Heart left ventricle (tissue), 13 donors: ENCODE measurements around the gene OR4F6.

ENCODE experiments used
- CTCF ChIP-seq, 12 donors: fragments of 200-600 bp; sonication (generic) in 4 of 12; IDR thresholded peaks; one replicate each; pipeline versions ENCODE4 v1.5.0 to v1.8.0; 2018 to 2022; ENCODE audit warnings: antibody characterized with exemption in 12 of 12, mild to moderate bottlenecking in 5 of 12
- POLR2A ChIP-seq, 2 donors: fragments of 450-650 bp; IDR thresholded peaks; one replicate each; pipeline ENCODE4 v1.6.1; 2017; ENCODE audit warnings: antibody characterized with exemption in 2 of 2, mild to moderate bottlenecking in 2 of 2, moderate library complexity in 2 of 2
- donor health status: ischemic (EF 13 %, LVEDD 7.1; RV severe dilation, severe dysfunction).
- donor health status: DM: no; HTN: yes; CAD: no.
- donor health status: DM: no; HTN: no; CAD: no.
- donor health status: ischemic (EF 25% LVEDD 6.9; RV normal size, moderate dysfunction).
- donor health status: ischemic (EF 25% LVEDD 5.7; RV mildly dilated, moderate dysfunction).
- donor health status: ischemic (EF 35%, LVEDD 5.7; RV mildly dilated, moderate dysfunction).
- donor health status: nonischemic (EF 11% LVEDD 7.7; RV severe dilation, severe dysfunction).
- donor health status: DM: yes; HTN: yes; CAD: no.
- donor health status: PGD.
- donor health status: ischemic (EF 29% LVEDD 5.4; RV normal size, mild dysfunction).
- donor health status: nonischemic (EF 23%, LVEDD 6.1; RV moderate dilation, normal function).

GRCh38 chr15:101828774-101829173 lies 25.5 kb downstream of the OR4F6 start:
- TF ChIP-seq CTCF (IDR thresholded peaks at IDR 0.05) (no peak), POLR2A (IDR thresholded peaks at IDR 0.05) (no peak)
